Stimulated activated CD4-positive, alpha-beta T cell treated with anti-CD3 and anti-CD28 coated beads, Interleukin-15, amount 100 ng/mL, for 24 hours (primary cell): Measurements from ENCODE around the gene DAPK1.

Source experiments
- DNase-seq: peaks from one replicate; pipeline ENCODE4 v3.0.0-alpha.2; 2020

Gene DAPK1

DNA sequence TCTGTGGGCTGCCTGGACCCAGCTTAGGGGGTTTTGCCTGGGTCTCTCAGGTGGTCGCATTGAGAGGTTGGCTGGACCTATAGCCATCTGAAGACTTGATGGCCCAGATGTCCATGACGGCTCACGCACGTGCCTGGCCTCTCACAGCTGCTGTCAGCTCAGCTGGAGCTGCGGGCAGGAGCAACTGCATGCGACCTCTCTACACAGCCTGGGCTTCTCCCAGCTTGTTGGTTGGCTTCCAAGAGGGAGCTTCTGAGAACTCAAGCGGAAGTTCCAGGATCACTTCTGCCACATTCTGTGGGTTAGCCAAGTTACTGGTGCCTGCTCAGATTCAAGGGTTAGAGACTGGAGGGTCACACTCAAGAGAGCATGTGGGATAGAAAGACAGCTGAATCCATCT is 99.2 kb downstream of the DAPK1 start:
- no peak for DNase-seq

DNA sequence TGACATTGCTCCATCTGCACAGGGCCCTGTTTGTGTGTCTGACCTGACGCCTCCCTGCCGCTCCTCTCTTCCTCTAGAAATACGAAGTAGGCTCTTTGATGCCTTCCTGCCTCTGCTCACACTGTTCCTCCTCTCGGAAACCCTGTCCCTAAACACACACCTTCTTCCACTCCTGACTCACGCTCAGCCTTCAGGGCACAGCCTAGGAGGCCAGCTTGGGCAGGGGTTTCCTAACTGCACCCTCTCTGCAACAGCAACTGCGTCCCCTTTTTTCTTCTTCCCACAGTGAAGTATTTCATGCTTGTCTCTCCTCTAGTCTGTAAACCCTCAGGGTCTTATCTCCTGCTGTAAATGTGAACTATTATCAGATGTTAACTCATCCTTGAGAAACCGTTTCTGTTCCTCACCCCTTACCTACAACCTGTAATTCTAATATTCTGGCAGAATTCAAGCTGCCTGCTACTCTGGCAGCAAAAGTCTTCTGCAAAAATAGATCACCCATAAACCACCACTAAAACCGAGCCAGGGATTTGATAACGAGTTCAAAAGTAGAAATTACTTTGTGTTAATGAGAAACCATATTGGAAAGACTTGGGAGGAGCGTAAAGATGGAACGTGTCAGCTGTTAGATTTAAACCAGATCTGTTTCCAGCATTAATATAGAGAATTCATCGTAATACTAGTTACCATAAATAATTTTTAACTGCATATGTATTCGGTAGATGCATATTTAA is 100.2 kb downstream of the DAPK1 start:
- no peak for DNase-seq

DNA sequence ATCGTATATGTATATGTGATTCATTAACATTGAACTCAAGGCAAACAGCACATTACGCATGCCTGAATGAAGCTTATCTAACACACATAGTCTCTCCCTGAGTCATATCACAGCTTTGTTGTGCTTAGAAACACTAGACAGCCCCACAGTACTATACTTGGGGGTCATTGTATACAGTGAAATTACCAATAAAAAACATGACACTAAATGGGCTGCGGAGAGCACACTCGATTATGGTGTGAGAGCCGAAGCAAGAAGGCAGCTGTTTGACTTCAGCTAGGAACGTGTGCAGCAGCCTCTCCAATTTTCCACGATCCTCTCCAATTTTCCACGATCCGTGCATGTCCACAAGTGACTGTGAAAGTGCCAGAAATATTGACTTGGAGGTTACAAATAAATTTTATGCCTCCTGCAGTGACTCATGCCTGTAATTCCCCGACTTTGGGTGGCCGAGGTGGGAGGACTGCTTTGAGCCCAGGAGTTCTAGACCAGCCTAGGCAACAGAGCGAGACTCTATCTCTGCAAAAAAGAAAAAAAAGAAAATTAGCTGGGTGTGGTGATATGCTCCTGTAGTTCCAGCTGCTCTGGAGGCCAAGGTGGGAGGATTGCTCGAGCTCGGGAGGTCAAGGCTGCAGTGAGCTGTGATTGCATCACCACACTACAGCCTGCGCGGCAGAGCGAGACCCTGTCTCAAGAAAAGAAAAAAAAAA is 102.4 kb downstream of the DAPK1 start:
- DNase-seq, result no peak

DNA sequence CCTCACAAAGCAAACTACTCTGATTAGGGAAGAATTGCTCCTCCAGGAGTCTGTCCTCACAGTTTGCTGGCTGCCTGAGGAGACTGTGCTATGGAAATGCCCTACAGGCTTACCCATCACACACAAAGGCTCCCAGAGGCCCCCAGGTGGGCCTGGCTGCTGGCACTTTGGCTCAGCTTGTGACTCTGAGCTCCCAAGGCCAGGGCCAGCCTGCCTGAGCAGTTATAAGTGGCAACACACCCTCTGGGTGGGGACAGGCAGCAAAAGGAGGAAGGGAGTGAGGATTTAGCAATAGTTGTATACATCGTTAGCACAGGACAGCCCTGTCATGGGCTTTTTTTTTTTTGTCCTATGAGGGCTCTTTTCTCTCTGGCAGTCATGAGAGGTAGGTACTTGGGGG is 103.5 kb downstream of the DAPK1 start:
- no peak for DNase-seq

DNA sequence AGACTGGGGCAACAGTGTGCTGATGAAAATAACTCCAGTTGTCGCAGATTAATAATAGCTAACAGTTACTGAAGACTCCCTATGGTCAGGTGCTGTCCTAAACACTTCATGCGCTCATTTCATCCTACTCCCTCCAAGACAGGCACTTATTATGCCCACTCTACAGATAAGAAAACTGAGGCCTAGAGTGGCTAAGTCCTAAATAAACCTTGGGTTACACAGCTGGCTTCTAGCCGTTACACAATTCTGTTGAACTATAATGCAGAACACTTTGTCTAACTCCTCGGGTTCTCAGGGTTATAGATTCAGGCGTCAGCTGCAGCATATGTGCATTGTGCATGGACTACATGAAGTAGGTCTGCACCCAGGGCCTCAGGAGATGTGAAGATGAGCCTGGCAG is 103.9 kb downstream of the DAPK1 start:
- DNase-seq, result no peak

DNA sequence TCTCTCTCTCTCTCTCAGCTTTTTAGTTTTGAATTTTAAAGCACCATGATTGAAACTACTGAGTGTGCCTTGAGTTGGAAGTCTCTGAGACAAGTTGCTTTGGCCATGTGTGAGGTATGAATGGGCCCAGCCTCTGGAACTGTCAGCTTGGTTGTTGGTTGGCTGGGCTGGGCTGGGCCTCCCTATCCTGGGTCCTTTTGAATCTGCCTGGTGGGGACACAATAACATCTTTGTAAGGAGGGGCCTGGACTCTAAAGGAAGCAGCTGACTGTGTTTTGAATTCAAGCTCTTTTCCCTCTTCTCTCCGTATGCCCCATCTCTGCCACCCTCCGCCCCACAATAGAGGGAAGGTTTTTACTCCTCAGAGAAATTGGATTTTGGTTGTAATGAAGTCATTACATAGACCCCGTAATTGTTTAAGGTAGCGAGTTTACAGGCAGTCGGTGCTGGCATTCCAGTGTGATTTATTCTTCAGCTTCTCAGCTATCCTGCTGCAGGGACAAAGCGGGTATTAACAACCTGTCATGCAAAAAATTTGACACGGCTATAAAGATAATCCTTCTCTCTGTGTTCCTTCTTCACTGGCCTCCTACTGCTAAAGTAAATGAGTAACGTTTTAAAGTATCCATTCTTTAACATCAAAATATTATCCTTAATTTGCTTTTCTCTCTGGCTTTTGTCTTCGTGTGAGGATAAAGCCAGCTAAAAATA is 105.4 kb downstream of the DAPK1 start:
- DNase-seq, result no peak

DNA sequence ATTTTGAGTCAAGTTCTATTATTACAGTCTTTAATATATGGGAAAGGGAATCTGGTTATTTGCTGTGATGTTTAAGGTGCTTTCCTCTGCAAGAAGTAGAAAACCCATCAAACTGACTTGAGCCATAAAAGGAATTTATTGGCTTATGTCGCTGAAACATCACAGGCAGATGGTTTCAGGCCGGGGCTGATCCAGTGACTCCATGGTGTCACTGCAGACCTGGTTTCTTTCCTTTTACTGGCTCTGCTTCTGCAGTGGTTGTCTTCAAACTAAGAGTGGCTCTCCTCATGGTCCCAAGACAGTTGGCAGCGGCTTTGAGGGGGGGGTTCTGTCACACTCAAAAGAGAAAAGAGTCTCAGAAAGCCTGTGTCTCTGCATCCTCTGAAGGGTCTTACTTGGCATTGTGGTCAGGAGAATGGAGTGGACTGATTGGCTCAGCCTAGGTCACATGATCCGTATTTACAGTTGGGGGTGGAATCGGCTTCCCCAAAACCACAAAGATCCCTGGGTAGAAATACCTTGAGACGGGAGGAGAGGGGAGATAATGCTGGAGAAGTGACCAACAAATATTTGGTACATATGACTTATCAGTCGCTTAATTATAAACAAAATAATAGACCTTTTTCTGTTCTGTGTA is 106.3 kb downstream of the DAPK1 start:
- no peak for DNase-seq

DNA sequence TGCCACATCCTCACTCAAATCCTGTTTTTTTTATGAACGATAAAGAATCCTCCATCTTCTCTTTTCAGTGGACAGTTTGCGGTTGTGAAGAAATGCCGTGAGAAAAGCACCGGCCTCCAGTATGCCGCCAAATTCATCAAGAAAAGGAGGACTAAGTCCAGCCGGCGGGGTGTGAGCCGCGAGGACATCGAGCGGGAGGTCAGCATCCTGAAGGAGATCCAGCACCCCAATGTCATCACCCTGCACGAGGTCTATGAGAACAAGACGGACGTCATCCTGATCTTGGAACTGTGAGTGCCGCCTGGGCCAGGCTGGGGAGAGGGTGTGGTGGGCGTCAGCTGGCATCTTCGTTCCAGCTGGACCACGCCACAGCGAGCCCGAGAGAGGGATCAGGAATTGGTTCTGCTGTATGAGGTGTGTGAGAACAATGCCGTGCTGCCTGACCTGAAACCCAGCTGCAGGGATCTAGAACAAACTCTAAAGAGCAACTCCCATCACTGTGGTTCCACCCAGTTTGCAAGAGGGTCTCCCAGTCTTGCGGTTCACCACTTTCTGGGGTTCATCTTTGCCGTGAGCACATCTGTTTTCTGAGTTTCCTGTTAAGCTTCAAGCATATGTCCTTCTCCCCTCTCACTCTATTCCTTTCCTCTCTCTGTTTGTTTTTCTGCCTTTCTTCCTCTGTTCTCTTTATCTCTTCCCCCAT is 107.4 kb downstream of the DAPK1 start:
- DNase-seq, result no peak

DNA sequence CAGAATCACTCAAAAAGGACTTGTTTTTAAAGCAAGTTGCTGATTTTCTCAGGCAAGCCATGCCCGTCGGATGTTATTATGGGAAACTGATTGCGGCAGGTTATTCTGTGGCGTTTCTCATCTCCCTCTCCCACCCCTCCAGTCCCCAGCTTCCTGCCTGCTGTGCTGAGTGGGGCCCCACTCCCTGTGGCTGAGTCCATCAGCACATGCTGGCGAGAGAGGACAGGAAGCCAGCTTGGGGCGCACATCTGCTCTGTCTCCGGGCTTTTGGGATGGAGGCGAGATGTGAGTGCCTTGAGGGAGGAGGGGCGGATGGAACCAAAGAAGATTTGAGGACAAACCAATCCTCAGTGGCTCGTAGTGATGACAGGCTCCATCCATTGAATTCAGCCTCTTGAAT is 108.0 kb downstream of the DAPK1 start:
- DNase-seq, result no peak

DNA sequence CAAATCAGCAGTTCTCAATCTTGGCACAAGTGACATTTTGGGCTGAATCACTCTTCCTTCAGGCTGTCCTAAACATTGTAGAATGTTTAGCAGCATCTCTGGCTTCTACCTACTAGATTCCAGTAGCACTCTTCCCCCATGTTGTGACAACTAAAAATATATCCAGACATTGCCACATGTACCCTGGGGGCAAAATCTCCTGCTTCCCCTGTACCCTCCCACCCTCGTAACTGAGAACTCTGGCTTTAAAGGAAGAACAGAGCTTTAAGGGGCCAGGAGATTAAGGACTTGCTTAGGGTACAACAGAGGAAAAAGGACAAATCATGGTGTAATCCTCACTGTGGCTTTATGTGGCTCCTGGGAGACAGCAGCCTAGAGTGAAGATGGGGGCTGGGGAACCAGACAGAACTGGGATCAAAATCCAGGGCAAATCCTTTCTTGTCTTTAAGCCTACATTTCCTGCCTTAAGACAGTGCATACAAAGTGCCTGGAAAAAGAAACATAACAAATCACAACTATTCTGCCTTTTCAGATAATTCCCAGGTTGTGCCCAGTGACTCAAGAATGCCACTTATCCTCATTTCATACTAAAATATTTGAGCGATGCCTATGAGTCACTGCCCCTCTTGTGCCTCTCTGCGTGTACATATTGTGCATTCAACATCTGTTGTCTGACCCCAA is 109.3 kb downstream of the DAPK1 start:
- no peak for DNase-seq

DNA sequence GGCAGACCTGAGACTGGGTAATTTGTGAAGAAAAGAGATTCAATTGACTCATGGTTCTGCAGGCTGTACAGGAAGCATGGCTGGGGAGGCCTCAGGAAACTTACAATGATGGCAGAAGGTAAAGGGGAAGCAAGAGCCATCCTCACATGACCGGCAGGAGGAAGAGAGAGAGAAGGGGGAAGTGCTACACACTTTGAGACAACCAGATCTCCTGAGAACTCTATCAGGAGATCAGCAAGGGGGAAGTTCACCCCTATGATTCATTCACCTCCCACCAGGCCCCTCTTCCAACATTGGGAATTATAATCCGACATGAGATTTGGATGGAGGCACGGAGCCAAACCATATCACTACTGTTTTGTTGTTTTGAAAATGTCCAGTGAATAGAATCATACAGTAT is 110.2 kb downstream of the DAPK1 start:
- no peak for DNase-seq

DNA sequence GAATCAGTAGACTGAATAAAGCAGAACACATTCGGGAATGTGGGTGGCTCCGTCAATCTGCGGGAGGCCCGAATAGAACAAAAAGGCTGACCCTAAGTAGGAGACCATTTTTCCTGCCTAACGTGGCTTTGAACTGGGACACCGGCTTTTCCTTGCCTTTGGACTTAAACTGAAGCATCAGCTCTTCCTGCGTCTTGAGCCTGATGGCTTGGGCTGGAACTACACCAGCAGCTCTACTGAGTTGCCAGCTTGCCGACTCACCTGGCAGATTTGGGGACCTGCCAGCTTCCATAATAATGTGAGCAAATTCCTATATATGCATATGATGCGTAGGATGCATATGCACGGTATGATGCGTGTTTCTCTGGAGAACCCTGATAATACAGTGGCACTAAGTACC is 111.3 kb downstream of the DAPK1 start:
- DNase-seq, result no peak

DNA sequence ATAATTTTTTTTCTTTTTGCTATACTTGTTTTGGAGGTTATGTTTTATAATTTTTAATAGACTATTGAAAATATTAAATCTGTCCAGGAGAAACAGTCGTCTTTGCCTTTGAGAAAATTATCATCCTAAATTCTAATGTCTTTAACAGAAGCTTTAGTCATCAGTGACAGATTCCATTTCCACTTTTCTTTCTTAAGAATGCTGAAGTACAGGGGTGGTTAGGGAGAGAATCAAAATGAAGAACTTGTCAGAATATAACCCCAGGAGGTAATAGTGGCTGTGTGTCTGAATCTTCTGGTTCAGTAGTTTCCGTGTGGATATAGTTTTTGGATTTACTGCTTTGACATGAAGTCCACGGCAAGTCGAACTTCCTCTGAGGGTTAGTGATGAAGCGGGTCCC is 111.8 kb downstream of the DAPK1 start:
- DNase-seq, result no peak

DNA sequence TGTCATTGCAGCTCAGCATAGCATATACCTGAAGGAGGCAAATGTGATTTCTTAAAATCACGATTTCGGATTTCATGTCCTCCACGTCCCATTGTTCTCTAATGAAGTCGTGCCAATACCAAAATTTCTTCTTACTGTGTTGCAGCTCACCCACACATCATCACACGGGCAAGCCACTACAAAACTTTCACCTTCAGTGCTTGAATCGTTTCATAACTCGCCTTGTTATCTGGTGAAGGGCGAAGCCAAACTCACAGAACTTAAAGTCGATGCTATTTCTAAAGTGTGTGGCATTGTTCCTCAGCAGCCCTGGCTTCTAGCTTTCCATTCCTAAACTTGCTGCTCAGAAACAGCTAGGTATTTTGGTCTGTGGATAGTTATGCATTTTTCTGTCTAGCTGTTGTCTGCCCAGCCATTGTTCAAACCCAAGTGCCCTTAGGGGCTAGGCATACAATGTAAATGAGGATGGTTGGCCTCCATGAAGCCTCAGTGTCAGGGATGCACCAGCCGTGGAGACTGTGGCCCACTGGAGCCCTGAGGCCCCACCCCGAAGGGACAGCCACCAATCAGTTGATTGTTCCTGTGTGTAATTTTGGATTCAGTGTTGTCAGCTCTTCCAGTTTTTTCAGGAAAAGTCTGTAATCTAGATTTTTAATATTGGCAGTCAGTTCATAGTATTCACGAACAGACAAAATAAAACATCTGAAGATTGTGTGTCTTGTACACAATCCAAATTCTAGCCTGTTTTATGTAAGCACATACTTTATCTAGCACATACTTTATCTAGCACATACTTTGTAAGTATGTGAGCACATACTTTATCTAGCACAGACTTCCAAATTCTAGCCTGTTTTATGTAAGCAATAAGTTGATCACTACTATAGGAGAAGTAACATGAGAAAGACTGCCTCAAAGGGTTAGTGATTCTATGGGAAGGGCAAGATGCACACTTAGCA is 112.8 kb downstream of the DAPK1 start:
- DNase-seq, result no peak

DNA sequence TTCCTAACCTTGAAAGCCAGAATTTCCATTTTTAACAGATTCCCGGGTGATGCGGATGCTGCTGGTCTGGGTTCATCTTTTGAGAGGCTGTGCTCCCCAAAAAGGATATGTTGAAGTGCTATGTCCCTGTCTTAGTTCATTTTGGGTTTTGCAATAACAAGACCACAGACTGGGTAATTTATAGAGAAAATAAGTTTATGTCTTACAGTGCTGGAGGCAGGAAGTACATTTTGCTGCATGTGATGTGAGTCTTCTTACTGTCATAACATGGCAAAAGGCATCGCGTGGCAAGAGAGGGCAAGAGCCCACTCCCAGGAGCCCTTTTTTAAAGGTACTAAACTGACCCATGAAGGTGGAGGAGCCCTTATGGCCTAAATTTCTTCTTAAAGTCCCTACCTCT is 114.1 kb downstream of the DAPK1 start:
- no peak for DNase-seq

DNA sequence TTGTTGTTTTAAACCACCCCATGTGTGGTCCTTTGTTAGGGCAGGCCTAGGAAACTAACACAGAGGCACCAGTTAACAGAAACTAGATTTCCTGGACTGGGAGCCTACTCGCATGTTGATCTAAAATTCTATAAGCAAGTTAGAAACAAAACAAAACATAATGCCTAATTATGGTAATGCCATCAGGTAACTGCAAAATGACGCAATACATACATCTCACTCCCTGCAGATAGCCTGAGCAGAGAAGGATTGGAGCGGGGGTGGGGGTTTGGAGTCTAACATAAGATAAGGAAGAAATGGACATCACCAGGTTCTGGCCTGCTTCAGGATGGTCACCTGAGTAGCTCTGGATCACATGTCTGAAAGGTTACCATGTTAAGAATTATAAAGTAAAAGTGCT is 114.9 kb downstream of the DAPK1 start:
- no peak for DNase-seq

DNA sequence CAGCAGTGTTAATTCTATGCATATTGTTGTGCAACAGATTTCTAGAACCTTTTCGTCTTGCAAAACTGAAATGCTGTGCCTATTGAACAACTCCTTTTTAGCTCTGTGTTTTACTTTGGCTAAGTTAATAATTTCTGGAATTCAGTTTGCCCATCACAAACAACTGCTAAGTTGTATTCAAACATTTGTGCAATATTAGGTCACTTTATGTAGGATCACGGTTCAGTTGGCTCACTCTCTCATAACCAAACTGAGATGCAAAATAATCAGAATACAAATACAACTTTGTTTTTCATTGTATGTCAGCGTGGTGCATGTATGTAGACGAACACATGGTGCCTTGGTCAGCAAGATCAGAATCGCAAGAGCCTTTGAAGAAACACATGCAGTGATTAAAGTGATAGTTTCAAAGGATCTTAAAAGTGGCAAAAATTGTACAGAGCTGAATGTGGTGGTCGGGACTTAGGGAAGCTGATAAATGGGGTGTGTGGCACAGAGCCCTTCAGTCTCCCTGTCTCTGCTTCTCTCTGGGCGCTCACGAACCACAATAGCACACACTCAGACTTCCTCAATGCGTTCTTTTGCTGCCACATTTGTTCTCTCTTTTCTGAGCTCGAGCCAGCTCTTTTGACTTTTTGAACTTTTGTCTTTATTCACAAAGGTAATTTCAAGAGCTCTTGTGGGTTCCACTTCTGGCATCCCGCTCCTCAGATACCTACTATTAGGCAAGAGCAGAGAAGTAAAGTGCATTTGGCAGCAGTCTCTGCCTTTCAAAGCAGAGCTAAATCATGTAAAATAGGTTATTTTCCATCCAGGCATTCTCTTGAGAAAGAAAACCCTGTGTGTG is 115.8 kb downstream of the DAPK1 start:
- DNase-seq, result no peak

DNA sequence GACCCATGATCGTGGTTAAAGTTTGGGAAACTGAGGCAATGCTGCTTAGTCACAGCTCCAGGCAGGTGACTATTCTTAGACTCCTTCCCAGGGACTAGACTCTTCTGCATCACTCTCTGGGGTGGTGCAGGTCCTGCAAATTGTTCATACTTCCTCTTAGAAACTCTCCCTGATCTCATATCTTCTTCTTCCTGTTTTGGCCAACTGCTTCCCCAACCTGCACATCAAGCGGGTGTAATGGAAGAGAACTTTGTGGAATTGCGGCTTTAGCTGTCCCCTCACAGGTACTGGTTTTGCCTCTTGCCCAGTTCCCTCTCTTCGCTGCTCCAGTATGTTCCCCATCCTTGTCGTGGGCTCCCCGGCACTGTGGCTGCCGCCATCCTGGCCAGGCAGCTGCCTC is 116.7 kb downstream of the DAPK1 start:
- DNase-seq, result no peak

DNA sequence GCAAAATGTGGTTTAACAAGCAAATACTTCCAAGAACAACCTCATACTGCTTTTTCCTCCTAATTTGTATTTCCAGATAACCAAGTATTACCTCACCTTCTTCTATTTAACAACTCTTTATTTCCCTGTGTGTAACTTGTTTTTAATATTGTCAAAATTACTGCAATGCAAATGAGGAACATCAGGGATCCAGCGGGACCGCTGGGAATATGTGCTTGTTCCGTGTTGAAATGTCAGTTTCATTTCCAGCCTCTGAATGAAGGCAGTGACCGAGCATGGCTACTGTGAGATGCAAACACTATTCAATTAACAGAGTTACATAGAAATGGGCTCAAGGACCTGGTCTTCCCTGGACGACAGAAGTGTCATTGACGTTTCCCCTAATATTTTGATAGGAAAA is 117.5 kb downstream of the DAPK1 start:
- no peak for DNase-seq

DNA sequence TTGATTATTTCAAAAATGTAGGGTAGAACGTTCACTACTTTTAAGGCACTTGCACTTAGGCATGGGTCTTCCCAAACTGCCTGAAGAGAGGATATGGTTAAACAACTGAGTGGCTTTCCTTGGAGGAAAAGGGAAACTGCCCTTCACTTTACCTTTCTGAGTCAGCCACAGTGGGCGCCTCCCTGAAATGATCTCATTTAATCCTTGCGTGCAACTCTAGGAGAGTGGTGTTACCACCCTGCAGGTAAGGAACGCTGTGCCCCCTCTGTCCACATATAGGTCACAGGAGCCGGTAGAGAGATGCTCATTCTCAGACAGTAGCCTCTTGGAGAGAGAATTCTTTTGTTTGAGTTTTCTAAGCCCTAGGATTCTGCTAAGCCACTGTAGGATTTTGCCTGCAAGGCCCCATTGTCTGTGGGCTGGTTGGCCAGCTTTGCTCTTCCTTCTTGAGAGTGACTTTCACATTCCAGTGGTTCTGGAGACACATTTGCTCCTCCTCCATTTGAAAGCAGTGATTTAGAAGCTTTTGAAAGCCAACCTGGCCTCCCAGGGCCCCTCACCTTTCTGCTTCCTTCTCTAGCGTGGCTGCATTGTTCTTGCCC is 118.0 kb downstream of the DAPK1 start:
- DNase-seq, result no peak
